NCI-H2196 treated with DMSO at 0.1 percent for 48 hours (cell line): ENCODE results near the gene TBPL2.
"Not testable (repeated sequence)": the region's sequence is repeated elsewhere in the genome, so short reads cannot be mapped to it uniquely, and the experiment has no call there.

ENCODE experiments used
- DNase-seq: peaks from one replicate; lab custom pipeline; 2025; ENCODE audit not compliant: unreplicated experiment; lab: John Stamatoyannopoulos, UW

TBPL2 gene

DNA sequence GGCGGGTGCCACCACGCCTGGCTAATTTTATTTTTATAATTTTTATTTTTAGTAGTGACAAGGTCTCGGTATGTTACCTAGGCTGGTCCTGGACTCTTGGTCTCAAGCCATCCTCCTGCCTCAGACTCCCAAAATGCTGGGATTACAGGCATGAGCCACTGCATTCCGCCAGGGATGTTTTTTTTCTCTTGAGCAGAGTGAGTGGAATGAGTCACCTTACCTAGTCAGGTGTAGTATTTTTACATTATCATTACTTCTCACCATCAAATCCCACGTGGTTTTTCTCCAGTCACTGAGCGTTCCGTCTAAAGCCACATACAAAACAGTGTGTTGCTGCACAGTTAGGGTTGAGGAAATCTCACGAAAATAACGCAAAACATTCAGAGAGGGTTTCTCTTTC lies 870 bp upstream of the TBPL2 start:
- DNase-seq = no peak

DNA sequence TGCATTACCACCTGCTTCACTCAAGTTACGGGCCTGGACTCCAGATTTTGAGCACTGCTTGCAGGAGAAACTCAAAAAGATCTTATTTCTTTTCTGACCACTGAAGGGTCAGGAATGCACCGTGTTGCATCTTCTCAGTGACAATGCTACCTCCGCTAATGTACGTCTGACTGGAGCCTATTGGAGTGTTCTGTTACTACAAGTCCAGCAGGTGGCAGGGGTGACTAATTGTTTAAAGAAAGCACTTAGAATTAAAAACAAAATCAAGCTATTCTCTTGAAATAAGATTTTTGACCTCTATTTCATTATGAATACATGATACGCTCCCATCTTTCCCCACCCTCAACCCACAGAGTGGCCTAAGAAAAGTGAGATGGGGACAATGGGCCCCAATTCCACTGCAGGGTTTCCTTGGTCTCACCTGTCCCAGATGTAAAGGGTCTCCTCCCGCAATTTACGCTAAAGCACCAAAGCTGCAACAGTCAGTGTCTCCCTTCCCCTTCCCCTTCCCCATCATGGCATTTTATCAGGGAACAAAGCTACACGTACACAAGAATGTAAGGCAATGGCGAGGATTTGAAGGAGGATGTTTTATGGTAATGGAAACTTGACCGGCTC lies 2.2 kb downstream of the TBPL2 start:
- DNase-seq = peak; percentile 62

DNA sequence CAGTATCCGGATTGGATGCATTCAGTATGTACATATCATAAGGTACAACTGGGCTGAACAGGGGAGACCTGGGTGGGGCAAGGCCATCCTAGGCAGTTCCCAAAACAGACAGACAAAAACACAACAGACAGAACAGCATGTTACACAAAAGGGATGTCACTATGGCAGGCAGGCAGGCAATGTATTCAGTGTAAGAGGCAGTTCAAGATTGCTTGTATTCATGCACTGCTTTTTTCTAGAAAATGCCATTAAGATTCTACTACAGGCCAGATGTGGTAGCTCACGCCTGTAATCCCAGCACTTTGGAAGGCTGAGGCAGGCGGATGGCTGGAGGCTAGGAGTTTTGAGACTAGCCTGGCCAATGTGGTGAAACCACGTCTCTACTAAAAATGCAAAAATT lies 3.5 kb downstream of the TBPL2 start:
- no peak for DNase-seq

DNA sequence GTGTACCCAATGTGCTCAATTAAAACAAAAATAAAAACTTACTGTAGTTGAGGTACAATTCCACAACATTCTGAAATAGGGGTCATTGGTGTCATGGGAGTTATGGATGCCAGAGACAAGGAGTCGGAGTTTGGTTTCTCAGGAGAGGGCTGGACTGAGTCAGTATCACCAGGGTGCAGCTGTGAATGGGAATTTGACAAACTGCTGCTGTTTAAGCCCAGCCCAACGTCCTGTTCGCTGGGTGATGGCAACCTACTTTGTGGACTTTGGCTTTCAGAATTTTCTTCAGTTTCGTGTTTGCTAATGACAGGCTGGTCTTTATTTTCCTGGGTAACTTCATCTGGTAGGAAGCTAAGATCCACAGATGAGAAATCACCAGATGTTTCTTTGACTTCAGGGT lies 3.9 kb downstream of the TBPL2 start:
- no peak for DNase-seq

DNA sequence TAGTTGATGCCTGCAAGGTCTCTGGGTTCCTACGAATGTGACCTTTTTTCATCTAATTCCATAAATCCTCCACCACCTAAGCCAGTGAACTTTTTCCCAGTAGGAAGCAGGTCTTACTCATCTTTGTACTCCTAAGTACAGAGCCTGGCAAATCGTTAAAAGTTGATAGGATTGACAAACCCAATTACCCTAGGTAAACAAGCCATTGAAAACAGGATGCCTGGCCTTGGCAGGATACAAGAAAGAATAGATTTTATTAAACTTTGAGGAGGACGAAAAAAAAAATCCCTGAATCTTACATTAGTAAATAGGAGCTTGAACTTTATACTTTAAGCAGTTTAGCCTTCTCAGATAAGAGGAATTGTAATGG lies 5.6 kb downstream of the TBPL2 start:
- DNase-seq = no peak

DNA sequence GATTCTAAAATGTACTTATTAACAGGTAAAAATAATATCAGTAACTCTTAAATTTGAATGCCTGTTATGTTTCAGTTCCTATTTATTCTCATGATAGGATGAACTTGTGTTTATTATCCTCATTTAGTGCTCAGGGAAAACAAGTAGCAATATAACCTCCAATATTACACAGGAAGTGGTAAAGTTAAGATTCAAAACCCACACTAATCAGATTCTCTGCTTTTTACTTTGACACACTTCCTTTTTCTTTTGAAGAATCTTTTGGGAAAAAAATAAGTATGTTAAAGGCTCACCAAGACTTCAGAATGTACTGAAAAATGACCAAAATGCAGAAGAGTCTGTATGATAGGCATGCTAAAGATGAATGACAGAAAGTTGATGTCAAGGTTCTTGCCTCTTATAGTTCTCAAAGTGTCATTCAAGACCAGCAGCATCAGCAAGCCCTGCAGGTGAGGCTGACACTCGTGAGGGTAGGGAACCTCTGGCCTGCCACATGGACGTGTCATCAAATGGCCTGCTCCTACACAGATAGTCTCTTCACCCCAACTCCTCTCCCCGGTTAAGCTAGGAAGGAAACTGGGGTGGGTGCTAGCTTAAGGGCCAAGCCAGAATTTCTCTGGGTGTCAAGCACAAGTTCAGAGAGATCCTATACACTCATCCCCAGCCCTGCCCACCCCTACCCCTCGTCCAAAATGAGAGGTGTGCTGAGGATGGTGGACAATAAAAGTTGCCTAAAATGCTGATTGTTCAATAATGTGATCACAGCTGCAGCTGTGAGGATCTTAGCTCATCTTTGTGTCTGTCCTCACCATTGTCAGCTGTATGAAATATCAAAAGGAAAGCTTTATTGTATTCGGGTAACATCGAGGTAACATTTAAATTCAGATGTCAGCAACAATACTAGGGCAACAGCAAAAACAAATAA lies 6.3 kb downstream of the TBPL2 start:
- no peak for DNase-seq

DNA sequence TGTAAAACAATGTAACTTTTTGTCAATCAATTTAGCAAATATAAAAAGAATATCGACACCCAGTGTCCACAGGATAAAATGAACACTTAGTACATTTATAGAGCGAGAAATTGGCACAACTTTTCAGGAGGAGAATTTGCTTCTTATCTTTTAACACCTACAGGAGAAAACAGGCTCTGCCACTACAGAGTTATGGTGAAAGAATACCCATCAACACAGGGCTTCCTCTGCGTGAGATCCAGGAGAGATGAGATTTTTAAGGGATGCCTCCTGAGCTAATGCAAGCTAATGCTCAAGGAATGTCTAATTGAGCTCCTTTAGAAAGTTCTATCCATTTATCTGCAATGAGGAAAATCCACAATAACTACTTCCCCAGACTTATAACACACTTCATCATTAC lies 7.8 kb downstream of the TBPL2 start:
- no peak for DNase-seq

DNA sequence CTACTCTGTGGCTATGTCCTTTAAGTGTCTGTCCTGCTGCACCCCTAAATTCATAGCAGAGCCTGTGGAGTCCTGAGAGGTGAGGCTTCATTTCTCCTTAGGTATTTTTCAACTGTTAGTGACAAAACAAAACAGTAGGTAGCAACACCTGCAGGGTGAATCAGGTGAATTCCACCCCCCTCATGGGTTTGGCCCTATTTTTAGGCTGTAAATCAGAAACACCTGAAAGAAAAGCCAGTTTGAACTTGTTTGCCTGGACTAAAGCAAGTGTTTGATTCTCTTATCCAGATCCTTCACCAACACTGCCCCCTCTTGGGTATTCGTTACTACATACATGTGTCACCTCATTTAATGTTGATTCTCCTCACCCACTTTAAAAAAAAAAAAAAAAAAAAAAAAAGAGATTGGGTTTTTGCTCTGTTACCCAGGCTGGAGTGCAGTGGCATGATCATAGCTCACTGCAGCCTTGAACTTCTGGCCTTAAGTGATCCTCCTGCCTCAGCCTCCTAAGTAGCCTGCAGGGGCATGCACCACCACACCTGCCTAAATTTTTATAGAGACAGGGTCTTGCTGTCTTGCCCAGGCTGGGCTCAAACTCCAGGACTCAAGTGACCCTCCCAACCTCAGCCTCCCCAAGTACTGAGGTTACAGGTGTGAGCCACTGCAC lies 10.3 kb downstream of the TBPL2 start:
- peak; percentile 57 for DNase-seq

DNA sequence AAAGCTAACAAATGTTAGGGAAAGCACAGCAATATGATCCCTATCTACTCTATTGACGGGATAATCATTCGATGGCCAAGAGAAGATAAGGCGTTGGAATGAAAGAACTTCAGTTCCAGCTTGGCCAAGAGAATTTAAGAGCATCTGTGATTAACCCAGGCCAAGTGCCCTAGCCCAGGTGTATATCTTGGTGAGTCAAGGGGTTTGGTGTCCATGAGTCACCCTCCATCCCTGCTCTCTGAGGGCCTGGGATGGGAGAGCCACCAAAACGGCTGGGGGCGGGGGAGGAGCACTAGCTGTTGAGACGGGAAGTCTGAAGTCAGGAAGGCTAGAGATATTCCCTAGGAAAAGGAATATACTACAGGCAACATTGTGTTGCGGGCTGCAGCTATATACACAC lies 13.0 kb downstream of the TBPL2 start:
- DNase-seq = no peak

DNA sequence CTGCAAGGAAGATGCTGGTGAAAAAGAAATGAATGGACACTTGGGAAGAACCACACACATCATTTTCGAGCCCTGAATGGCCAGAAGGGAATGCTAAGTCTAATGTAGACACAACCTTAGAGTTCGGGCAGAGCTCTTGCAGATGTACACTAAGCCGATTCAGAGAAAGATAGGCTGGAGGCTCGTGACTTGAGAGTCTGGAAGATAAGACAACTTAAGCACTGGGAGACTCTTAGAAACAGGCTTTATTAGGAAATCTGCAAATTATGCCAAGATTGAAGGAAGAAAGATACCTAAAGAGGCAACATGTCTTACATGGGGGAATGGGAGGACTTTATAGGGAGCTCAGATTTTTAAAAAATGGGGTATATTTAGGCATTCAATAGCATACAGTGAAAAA lies 13.5 kb downstream of the TBPL2 start:
- DNase-seq = no peak

DNA sequence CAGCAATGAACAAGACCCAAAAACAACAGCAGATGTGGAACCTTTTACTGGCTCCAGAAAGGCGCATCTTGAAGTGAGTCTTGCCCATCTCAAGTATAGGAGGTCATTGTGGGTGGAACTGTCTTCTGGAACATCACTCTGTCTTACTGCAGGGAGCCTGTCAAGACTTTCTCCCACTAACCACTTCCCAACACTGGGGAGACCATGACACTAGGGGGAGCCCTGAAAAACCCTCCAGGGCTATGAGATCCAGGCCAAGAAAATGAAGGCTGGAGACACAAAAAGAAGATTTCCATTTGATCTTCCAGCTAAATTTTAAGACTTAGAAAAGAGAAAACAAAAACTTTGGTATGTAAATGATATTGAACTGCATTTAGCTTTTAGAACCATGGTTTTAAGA lies 15.3 kb downstream of the TBPL2 start:
- no peak for DNase-seq

DNA sequence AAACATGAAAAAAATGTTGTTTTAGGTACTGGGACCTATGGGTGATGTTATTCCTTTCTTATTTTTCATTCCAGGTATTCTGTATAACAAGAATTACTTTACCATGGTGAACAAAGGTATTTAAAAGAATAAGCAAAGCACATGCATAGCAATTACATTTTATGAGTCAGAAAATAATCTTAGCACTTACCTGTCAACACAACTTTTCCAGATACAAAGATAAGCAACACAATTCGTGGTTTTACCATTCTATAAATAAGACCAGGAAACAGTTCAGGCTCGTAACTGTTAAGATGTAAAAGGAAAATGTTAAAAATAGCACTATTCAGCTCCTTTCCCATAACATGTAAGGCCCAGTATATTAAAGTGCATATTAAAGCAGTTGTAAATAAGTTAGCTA lies 16.4 kb downstream of the TBPL2 start:
- DNase-seq = no peak

DNA sequence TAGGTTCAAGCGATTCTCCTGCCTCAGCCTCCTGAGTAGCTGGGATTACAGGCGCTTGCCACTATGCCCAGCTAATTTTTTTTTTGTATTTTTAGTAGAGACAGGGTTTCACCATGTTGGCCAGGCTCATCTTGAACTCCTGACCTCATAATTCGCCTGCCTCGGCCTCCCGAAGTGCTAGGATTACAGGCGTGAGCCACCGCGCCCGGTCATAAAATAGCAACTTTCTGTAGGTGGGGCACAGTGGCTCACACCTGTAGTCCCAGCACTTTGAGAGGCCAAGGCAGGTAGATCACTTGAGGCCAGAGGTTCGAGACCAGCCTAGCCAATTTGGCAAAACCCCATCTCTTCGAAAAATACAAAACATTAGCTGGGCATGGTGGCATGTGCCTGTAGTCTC lies 18.1 kb downstream of the TBPL2 start:
- not testable (repeated sequence) for DNase-seq

DNA sequence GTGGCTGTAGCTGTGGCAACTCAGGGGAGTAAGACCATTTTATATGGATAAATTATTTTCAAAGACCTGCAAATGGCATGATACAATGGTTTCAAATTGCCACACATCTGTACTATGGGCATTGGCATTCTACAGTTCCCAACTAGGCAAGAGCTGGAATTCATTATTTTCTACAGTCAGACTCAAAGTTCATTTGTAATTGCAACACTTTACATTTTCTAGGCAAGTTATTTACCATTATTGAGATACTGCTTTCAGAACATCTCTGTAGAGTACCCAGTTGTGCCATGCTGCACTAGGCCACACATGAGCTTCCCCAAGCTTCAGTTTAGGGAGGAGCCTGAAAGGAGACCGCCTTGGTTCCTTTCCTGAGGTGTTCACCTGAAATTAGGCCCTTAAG lies 20.8 kb downstream of the TBPL2 start:
- DNase-seq = no peak

DNA sequence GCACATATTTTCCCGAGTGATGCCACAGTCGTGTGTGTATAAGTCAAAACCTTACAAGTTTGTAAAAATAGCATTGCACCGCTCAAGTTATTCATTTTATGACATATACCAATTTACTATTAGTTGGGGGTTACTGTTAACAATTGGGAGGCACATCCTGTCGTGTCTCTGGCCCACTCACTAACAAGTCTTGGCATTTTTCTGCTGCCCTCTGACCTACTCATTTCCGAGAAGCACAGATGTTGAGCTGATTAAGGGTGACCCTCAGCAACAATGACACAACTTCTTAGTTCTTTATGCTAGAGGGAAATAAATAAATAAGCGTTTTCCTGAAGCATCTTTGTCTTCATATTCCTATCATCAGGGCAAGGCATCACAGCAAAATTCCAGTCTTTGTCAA lies 22.0 kb downstream of the TBPL2 start:
- DNase-seq = no peak

DNA sequence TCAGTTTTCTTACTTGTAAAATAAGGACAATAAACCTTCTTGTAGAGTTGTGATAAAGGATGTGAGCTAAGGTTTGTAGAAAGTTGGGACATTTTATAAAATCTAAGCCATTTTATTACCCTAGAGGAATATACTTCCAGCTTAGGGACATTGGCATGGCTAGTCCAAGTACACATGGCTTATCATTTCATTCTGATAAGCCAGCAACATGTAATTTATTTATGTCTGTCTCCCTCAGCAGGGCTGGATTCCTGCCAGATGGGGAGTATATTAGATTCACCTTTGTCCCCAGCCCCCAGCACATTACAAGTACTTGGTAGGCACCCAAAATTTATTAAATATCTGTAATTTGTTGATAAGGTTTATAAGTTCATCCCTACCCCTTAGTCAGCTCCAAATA lies 22.5 kb downstream of the TBPL2 start:
- DNase-seq = no peak

DNA sequence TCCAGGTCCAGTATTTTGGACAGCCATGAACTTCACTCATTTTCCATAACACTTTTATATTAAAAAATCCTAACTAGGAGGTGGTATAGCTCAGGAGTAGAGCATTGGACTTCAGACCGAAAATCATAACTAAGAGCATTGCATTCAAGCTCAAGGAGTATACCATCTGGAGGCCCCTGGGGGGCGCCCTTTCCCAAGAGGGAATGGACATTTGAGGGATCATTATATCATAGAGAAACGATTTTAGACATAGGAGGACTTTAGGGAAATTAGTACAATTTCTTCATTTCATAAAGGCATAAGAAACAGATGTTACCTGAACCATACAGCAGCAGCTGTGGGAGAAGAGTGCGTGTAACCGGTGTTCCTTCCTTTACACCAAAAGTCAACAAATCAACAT lies 23.6 kb downstream of the TBPL2 start:
- DNase-seq = no peak

DNA sequence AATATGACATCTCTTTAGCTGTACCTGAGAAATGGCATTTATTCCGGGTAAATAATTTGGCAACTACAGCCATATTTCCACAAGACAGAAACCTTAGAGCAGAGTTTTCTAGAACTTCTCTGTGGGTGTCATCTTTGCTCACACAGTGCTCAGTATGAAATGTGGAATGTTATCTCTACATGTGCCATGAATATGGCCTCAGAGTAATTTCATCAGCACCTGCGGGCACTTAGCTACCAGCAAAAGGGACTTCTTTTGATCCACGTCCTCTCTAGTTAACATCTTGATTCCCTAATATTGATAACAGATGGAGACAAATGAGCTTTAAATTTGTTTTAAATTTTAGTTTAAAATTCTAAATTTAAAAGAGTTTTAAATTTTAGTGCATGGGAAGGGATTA lies 25.9 kb downstream of the TBPL2 start:
- DNase-seq = no peak

DNA sequence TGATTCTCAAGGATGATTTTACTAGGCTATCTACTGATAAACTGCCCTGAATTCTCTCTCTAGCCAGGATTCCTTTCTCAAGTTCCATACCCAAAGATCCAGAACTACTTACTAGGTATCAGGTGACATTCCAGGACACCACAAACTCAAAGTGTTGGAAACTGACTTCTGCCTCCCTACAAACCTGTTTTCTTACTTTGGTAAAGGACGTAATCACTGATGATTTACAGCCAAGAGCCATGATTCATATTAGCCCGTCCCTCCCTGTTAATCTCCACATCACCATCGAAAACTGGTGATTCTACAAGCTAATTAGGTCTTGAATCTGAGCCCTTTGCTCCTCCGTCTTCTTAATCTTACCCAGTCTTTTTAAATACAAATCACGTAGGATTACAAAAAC lies 27.7 kb downstream of the TBPL2 start:
- no peak for DNase-seq

DNA sequence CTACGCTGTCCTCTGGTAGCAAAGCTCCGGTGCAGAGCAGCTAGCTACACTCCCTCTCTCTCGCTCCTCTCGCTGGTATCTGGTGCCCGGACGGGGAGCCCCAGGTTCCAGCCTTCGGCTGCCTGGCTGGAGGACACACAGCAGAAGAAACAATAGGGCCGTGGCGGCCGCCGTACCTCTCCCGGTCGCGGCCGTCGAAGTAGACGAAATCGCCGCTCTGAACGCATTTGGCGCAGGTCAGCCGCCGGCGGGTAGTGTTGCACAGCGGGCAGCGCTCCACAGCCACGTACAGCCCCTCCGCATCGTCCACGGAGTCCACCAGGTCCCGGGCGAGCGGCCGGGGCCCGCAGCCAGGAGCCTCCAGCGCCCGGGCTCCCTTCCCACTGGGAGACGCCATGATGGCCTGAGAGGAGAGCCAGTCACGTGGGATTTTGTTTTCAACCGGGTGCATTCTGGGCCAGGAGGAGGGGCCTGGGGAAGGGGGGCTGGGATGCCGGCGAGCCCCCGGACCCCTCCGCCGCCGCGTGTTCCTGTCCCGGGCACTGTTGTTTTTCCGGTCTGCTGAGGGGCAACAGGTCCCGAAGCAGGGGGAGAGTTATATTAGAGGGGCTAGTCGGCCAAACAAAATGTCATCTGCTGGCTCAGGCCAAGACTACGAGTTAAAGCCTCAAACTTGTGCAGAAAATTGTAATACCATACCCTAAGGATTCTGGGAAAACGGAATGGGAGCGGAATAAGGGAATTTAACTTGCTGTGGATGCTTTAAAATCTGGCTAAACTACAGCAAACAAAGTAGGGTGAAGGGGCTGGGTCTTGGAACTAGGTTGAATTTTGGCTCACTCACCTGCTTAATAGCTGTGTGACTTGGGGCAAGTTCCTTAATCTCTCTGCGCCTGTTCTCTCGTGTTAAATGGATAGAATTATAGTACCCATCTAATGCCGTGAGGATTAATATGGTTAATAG lies 28.7 kb downstream of the TBPL2 start, which contains the start of gene ATG14:
ATG14 (minus strand) TSS at position 405 of the 964 bp plus-strand sequence; CDS start at position 397, 8 bp downstream.
- peak; percentile 74 for DNase-seq

DNA sequence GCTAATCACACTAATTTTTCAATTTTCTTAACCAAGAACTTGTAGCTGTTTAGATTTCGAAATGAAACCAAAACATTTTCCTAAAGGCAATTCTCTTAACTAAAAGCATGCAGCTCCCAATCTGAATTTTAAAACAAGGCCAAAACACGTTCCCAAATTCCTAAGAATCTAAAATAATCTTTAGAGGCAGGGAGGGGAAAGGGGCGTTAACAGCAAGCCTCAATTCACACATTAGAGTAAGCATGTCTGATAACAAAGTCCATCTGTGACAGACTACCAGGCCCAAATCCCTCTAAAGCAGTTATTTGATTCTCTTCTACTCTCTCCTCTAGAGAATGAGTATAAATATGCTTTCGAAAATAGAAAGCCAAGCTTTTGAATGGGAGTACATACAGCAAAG lies 29.5 kb downstream of the TBPL2 start:
- no peak for DNase-seq
